GM21526 (cell line): ENCODE data around the gene CNPY1.
A peak's percentile ranks its signal among the peaks of the same experiment; 100 is the strongest.

Experiments used
- ATAC-seq: cut with Tn5 transposase; IDR thresholded peaks from one replicate; pipeline ENCODE4 v1.9.1; 2021; ENCODE audit warnings: moderate library complexity; ENCODE audit not compliant: unreplicated experiment, low FRiP score

The CNPY1 gene

GRCh38 chr7:155493744-155494538, 52.4 kb downstream of the CNPY1 start:
- ATAC-seq: no peak

GRCh38 chr7:155491812-155492211, 54.5 kb downstream of the CNPY1 start:
- ATAC-seq: no peak

GRCh38 chr7:155490697-155491628, 55.4 kb downstream of the CNPY1 start:
- peak; percentile 83 for ATAC-seq

- peak; percentile 32 for ATAC-seq
Measured at GRCh38 chr7:155489862-155490696, 56.3 kb downstream of the CNPY1 start.

GRCh38 chr7:155489158-155489840, 57.1 kb downstream of the CNPY1 start:
- no peak for ATAC-seq

GRCh38 chr7:155488483-155489127, 57.8 kb downstream of the CNPY1 start:
- no peak for ATAC-seq

- ATAC-seq: no peak
Measured at GRCh38 chr7:155487509-155488482, 58.6 kb downstream of the CNPY1 start.

- no peak for ATAC-seq
Measured at GRCh38 chr7:155486783-155487508, 59.4 kb downstream of the CNPY1 start.

- no peak for ATAC-seq
Measured at GRCh38 chr7:155484483-155485399, 61.6 kb downstream of the CNPY1 start.

- ATAC-seq: no peak
Measured at GRCh38 chr7:155483868-155484325, 62.5 kb downstream of the CNPY1 start.

GRCh38 chr7:155483245-155483644, 63.1 kb downstream of the CNPY1 start:
- no peak for ATAC-seq

- no peak for ATAC-seq
Measured at GRCh38 chr7:155482511-155483183, 63.7 kb downstream of the CNPY1 start.

GRCh38 chr7:155481764-155482163, 64.6 kb downstream of the CNPY1 start:
- no peak for ATAC-seq

- ATAC-seq: peak; percentile 95
Measured at GRCh38 chr7:155477476-155477875, 68.9 kb downstream of the CNPY1 start.

- no peak for ATAC-seq
Measured at GRCh38 chr7:155471718-155472117, 74.6 kb downstream of the CNPY1 start.
